RPMI7951 (cell line): ENCODE data around the gene MEIOB. TPM values are rescaled to one million over a fixed set of nuclear protein-coding genes. Genes with fewer than 3 reads are reported as not detected.

Experiments used
- DNase-seq: peaks from one replicate; pipeline ENCODE4 v3.0.0-alpha.2; 2012; ENCODE audit warnings: low read depth
- total RNA-seq: library from RNA; depleted of rRNA; stranded (reverse); fragments of >200 nt; shearing (Covaris generic); gene quantifications from 2 replicates; pipeline ENCODE4 v1.2.3, GENCODE V29; 2014; rRNA removed

The MEIOB gene
- total RNA-seq, 1 experiment from 2014 or later: not detected

DNA sequence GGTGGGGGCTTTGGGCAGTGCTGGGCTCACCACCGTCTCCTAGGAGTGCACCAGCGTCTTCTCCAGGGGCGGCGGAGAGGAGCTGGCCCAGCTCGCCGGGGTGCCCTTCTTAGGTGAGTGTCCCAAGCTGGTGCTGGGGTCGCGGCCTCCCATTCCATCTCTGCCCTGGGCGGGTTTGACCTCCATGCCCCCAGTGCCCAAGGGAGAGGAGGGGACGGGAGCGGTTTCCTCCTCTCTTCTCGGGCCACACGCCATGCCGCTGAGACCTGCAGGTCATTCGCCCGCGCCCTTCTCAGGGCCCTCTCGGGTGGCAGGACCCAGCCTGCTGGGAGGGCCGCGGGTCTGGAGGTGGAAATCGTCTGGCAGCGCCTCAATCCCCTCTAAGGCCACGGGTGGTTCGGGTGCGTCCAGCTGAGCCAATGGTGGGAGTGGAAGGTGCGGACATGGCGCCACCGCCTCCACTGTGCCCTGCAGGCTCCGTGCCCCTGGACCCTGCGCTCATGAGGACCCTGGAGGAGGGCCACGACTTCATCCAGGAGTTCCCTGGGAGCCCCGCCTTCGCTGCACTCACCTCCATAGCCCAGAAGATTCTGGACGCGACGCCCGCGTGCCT lies 83.8 kb downstream of the MEIOB start:
- no peak for DNase-seq

DNA sequence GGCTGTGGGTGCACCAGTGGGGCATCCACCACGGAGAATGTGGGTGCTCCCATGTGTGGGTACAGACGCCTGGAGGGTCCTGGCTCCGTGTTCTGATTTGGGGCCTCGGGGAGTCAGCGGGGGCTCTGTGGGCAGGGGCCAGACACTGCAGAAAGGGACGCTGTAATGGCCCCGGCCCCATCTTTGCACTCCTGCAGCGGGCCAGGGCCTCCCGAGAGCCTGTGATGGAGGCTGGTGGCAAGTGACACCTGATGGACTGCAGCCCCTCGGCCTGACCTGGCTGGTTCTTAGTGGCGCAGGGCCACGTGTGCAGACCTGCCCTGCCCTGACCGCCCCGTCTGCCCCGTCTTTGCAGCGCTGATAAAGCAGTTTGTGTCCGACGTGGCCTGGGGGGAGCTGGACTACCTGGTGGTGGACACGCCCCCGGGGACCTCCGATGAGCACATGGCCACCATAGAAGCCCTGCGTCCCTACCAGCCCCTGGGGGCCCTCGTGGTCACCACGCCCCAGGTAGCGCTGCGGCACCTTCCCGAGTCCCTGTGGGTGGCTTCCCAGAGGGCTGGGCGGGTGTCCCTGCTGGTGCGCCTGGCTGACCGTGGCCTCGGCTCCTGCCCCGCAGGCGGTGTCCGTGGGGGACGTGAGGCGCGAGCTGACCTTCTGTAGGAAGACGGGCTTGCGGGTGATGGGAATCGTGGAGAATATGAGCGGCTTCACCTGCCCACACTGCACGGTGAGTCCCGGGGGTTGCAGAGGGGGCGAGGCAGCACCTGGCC lies 84.5 kb downstream of the MEIOB start:
- no peak for DNase-seq

DNA sequence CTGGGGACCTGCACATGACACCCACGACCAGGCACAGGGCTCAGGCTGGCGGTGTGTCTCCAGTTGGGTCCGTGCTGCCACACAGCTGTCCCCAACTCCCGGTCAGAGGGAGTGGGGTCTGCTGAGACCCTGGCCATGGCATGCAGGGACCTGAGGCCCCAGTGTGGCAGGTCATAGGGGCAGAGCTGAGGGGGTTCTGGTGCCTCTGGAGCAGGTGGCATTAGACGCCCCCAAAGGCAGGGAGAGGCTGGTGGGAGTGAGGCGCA lies 85.0 kb downstream of the MEIOB start:
- no peak for DNase-seq

DNA sequence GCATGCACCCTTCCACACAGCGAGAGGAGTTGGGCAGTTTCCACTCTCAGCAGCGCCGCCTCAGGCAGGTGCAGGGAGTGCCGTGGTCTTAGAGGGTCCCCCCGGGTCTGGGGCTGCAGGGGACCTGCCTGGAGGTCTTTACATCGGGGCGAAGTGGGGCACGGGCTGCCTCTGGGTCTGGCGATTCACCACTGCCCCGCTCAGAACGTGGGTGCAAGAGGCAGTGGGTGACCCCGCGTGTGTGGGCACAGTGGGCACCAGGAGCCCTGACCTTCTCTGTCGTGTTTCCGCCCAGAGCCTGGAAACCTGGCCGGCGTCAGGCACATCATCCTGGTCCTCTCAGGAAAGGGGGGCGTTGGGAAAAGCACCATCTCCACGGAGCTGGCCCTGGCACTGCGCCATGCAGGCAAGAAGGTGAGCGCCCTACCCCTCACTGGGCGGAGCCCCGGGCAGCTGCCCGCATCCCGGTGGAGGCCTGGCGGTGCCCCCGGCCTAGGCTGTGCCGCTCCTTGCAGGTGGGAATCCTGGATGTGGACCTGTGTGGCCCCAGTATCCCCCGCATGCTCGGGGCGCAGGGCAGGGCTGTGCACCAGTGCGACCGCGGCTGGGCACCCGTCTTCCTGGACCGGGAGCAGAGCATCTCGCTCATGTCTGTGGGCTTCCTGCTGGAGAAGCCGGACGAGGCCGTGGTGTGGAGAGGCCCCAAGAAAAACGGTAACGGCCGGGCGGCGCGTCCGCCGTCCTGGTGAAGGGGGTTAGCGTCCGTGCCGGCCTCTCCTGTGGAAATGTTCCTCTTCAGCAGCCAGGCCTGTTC lies 85.5 kb downstream of the MEIOB start:
- no peak for DNase-seq

DNA sequence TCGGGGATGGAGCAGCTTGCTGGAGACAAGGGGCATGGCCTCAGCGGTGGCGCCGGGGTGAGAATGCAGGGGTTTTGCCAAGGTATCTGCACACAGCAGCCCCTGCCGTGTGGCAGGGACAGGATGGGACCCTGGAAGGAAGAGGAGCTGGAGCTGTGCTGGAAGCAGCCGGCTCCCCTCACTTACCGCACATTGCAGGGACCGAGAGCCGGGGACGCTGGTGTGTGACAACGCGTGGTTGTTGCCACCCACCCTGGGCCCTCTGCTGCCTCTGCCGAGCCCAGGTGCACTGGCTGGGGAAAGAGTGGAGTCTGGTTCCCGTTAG lies 86.2 kb downstream of the MEIOB start:
- DNase-seq: no peak

DNA sequence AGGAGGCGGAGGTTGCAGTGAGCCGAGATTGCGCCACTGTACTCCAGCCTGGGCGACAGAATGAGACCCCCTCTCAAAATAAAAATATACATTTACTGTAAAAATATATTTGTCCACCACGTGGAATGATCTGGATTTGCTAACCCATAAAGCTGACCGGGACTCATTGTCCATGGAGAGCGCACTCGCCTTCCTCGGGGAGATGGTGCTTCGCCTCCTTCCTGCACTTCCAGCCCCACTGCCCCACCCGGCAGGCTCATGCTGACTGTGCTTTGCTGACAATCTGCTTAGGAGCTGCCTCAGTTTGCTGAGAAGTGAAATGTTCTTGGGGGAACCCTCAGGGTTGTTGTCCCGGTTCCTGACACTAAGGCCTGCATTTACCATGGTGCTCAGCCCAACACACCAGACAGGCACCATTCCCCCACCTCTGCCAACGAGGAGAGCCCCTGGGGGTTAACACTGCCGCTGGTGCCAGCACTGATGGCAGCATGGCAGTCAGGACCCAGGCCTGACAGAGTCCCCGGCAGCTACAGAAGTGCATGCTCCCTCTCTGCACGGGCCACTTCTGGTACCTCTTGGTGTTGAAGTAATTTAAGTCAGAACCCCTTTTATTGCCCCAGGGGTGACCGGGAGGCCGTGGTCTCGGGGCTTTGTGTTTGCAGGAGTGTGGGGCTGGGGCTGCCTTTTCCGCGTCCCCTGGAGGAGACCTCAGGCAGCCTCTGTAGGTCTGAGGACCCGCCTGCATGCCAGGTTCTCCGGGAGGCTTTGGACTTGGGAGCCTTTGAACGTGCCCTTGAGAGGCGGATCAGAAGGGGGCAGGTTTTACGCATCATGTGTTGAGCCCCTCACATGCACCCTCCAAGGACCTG lies 86.8 kb downstream of the MEIOB start:
- no peak for DNase-seq

Other genes starting within 250 kb of the MEIOB start
- 140 and 148 TPM in 2 replicates for gene JPT2, start 193.9 kb downstream of the MEIOB start, total RNA-seq
- 6.7 and 16.3 TPM in 2 replicates for gene MAPK8IP3, start 166.0 kb downstream of the MEIOB start, total RNA-seq
- gene NME3, start 100.6 kb downstream of the MEIOB start, total RNA-seq: 50.2 and 65.5 TPM in 2 replicates
- 1.1 and 1.6 TPM in 2 replicates for gene EME2, start 99.4 kb downstream of the MEIOB start, total RNA-seq
- gene MRPS34, start 99.0 kb downstream of the MEIOB start, total RNA-seq: 82.5 and 136 TPM in 2 replicates
- 15.6 and 22.7 TPM in 2 replicates for gene SPSB3, start 89.6 kb downstream of the MEIOB start, total RNA-seq
- 50.1 and 71.5 TPM in 2 replicates for gene NUBP2, start 89.2 kb downstream of the MEIOB start, total RNA-seq
- not detected in 2 replicates for gene IGFALS, start 78.5 kb downstream of the MEIOB start, total RNA-seq
- 50.7 and 68.8 TPM in 2 replicates for gene HAGH, start 45.3 kb downstream of the MEIOB start, total RNA-seq
- gene FAHD1, start 45.0 kb downstream of the MEIOB start, total RNA-seq: 39.3 and 54.6 TPM in 2 replicates
- gene HS3ST6, start 46.3 kb upstream of the MEIOB start, total RNA-seq: not detected in 2 replicates
- gene MSRB1, start 71.0 kb upstream of the MEIOB start, total RNA-seq: 12.2 and 14.4 TPM in 2 replicates
- not detected in 2 replicates for gene RPL3L, start 82.5 kb upstream of the MEIOB start, total RNA-seq
- gene NDUFB10, start 87.4 kb upstream of the MEIOB start, total RNA-seq: 209 and 290 TPM in 2 replicates
- gene RPS2, start 92.7 kb upstream of the MEIOB start, total RNA-seq: 1,519 and 1,683 TPM in 2 replicates
- not detected in 2 replicates for gene RNF151, start 94.7 kb upstream of the MEIOB start, total RNA-seq
- gene TBL3, start 99.9 kb upstream of the MEIOB start, total RNA-seq: 28.8 and 40.4 TPM in 2 replicates
- gene NOXO1, start 109.3 kb upstream of the MEIOB start, total RNA-seq: not detected in 2 replicates
- gene GFER, start 112.0 kb upstream of the MEIOB start, total RNA-seq: 6.7 and 16.5 TPM in 2 replicates
- gene SYNGR3, start 117.8 kb upstream of the MEIOB start, total RNA-seq: 5.5 and 6.6 TPM in 2 replicates
- gene ZNF598, start 137.7 kb upstream of the MEIOB start, total RNA-seq: 9.7 and 13.6 TPM in 2 replicates
- 0.20 and 0.24 TPM in 2 replicates for gene NPW, start 147.6 kb upstream of the MEIOB start, total RNA-seq
- 49.0 and 51.1 TPM in 2 replicates for gene NHERF2, start 154.7 kb upstream of the MEIOB start, total RNA-seq
- 24.8 and 48.2 TPM in 2 replicates for gene NTHL1, start 175.7 kb upstream of the MEIOB start, total RNA-seq
- gene TSC2, start 175.8 kb upstream of the MEIOB start, total RNA-seq: 19.0 and 19.5 TPM in 2 replicates